ENCODE results near the gene ST3GAL5. TPM values are rescaled to one million over a fixed set of nuclear protein-coding genes. Genes with fewer than 3 reads are reported as not detected.

Gene ST3GAL5
- total and polyA plus RNA-seq, 2 of the 8 experiments (the other 6 are each of a cell fraction or from before 2014, with no cell fraction given): 1.9 to 4.5 TPM

GRCh38 chr2:85788603-85789002, 100.2 kb downstream of the ST3GAL5 start:
- no peak overlapping the region for H3K9ac ChIP-seq (replicated peaks in 1 of 4; ENCODE audit: extremely low read depth in 1 of 4, low read depth in 3 of 4, low read length in 3 of 4)
- no peak for FAIRE-seq
- CTCF ChIA-PET (ENCODE audit: partially characterized antibody): interaction anchor here (0.9 to 38.6 kb wide), 5 partner anchors 15 to 60 kb away, joined by 3 to 986 read pairs (median 13); partner anchors contain the start of gene ATOH8

More at GRCh38 chr2:85788603-85789002, 100.2 kb downstream of the ST3GAL5 start:
- Histone ChIP-seq H3K4me2 (ENCODE audit: insufficient read depth in 1 of 2, low read depth in 2 of 2, low read length in 2 of 2) (no peak overlapping the region), H3K36me3 (ENCODE audit: control insufficient read depth in 2 of 4, insufficient read depth in 4 of 4, low read length in 3 of 4) (no peaks in the 10 kb centered on the region), H3K23ac (ENCODE audit: insufficient read length) (no peak overlapping the region), H4K8ac (ENCODE audit: extremely low read depth, insufficient read depth, low read length) (no peak overlapping the region), H4K5ac (ENCODE audit: insufficient read length, low read depth, low read length) (no peak overlapping the region), H2BK15ac (ENCODE audit: low read length) (no peak overlapping the region), H3K79me1 (ENCODE audit: low read depth, low read length) (no peaks in the 10 kb centered on the region), H2BK5ac (ENCODE audit: low read depth, low read length) (no peak overlapping the region), H2AK5ac (ENCODE audit: low read depth, low read length) (no peak overlapping the region), H3K4me3 (ENCODE audit: extremely low read depth in 1 of 4, insufficient read depth in 2 of 4, low read depth in 3 of 4, low read length in 4 of 4) (no peak overlapping the region), H3K4ac (replicated peaks; ENCODE audit: insufficient read length, low read depth, low read length) (no peak overlapping the region), H2BK20ac (ENCODE audit: low read length) (no peak overlapping the region), H3K14ac (ENCODE audit: insufficient read length) (no peak overlapping the region), H3K23me2 (ENCODE audit: low read depth, low read length) (no peaks in the 10 kb centered on the region), H3K27me3 (replicated peaks in 1 of 4; ENCODE audit: control insufficient read depth in 3 of 4, extremely low read depth in 1 of 4, insufficient read depth in 3 of 4, low read length in 3 of 4) (no peaks in the 10 kb centered on the region), H3K9me3 (ENCODE audit: insufficient read depth in 2 of 2, low read depth in 1 of 2, low read length in 1 of 2) (no peaks in the 10 kb centered on the region), H4K20me1 (replicated peaks in 1 of 2; ENCODE audit: control insufficient read depth in 1 of 2, insufficient read depth in 2 of 2, low read length in 2 of 2) (no peaks in the 10 kb centered on the region), H3K56ac (replicated peaks; ENCODE audit: insufficient read length, low read depth, low read length) (no peak overlapping the region), H2AFZ (ENCODE audit: low read length) (no peak overlapping the region), H3K27ac (ENCODE audit: low read depth, low read length) (no peak overlapping the region), H3K4me1 (replicated peaks in 1 of 4; ENCODE audit: control insufficient read depth in 3 of 4, insufficient read depth in 4 of 4, low read length in 3 of 4) (peaks cover 0 to 5% (median 2%) of the 10 kb centered on the region in 4 experiments; a peak in 4 of 7 replicates), H4K91ac (replicated peaks; ENCODE audit: insufficient read length, low read length) (no peak overlapping the region), H2BK120ac (replicated peaks; ENCODE audit: low read depth, low read length) (no peak overlapping the region), H2BK12ac (ENCODE audit: low read depth, low read length) (no peak overlapping the region), H3K18ac (ENCODE audit: extremely low read depth, low read length) (no peak overlapping the region), H3K79me2 (ENCODE audit: control insufficient read depth in 1 of 2, insufficient read depth in 2 of 2, low read length in 2 of 2) (no peaks in the 10 kb centered on the region)
- WGBS, 2 experiments (ENCODE audit: extremely low coverage in 1 of 2, insufficient coverage in 1 of 2, insufficient read length in 1 of 2, insufficient replicate concordance in 2 of 2, low coverage in 1 of 2, low lambda C conversion rate in 2 of 2, missing lambda C conversion rate in 1 of 2): 77% methylated on average over 3 of the region's 3 CpGs; no CpG with 5 or more reads in 1 of the 2 experiments
- DNase-seq (ENCODE audit: low read depth in 1 of 2, low spot score in 2 of 2): no peak
- no peak for TF ChIP-seq CTBP2 (IDR thresholded peaks at IDR 0.05; ENCODE audit: borderline replicate concordance, insufficient read depth, insufficient read length, low read length)
- no peak for TF ChIP-seq SAP30 (IDR thresholded peaks at IDR 0.05; ENCODE audit: insufficient read depth, insufficient replicate concordance, low read length)
- TF ChIP-seq GABPA (IDR thresholded peaks at IDR 0.05; ENCODE audit: borderline replicate concordance, insufficient read depth, low read length): no peak
- TF ChIP-seq TAF7 (optimal IDR thresholded peaks at IDR 0.05; ENCODE audit: borderline replicate concordance, low read depth, low read length): no peak
- TF ChIP-seq TEAD4 (IDR thresholded peaks at IDR 0.05; ENCODE audit: low read depth, low read length): no peak
- no peak for TF ChIP-seq USF2 (IDR thresholded peaks at IDR 0.05; ENCODE audit: low read length)
- no peak for TF ChIP-seq RBBP5 (IDR thresholded peaks at IDR 0.05; ENCODE audit: borderline replicate concordance, low read depth, low read length)
- TF ChIP-seq JUND (IDR thresholded peaks at IDR 0.05; ENCODE audit: low read length): no peak
- no peak for TF ChIP-seq KDM4A (IDR thresholded peaks at IDR 0.05; ENCODE audit: low read depth, low read length, severe bottlenecking)
- no peak for TF ChIP-seq SIN3A (conservative IDR thresholded peaks at IDR 0.05 in 1 of 2, IDR thresholded peaks at IDR 0.05 in 1 of 2; ENCODE audit: low read depth in 1 of 2, low read length in 2 of 2)
- TF ChIP-seq SP1 (IDR thresholded peaks at IDR 0.05; ENCODE audit: low read depth, low read length): no peak
- no peak for TF ChIP-seq CBX8 (IDR thresholded peaks at IDR 0.05; ENCODE audit: borderline replicate concordance, low read depth, low read length)
- POLR2A ChIA-PET (ENCODE audit: partially characterized antibody): no interaction called here

Data from H1 (cell line).